Islet of Langerhans (tissue), 1 donor: ENCODE data around the gene FANCI.

Experiments
- FAIRE-seq: peaks from one replicate; lab custom pipeline; 2011; peaks lifted over from hg19 to GRCh38; lab: Jason Lieb, UNC

Gene FANCI

GRCh38 chr15:89307046-89307587, 63.3 kb downstream of the FANCI start:
- no peak for FAIRE-seq

- FAIRE-seq, result no peak
Measured at GRCh38 chr15:89307791-89308190, 64.0 kb downstream of the FANCI start.

GRCh38 chr15:89308236-89308635, 64.5 kb downstream of the FANCI start:
- FAIRE-seq, result no peak

- FAIRE-seq, result no peak
Measured at GRCh38 chr15:89309993-89310392, 66.2 kb downstream of the FANCI start.

- no peak for FAIRE-seq
Measured at GRCh38 chr15:89315375-89315929, 71.7 kb downstream of the FANCI start.

- no peak for FAIRE-seq
Measured at GRCh38 chr15:89316504-89316903, 72.7 kb downstream of the FANCI start.

GRCh38 chr15:89317186-89317720, 73.5 kb downstream of the FANCI start:
- no peak for FAIRE-seq

GRCh38 chr15:89319678-89320077, 75.9 kb downstream of the FANCI start:
- no peak for FAIRE-seq

- no peak for FAIRE-seq
Measured at GRCh38 chr15:89320200-89320599, 76.4 kb downstream of the FANCI start.

- FAIRE-seq, result no peak
Measured at GRCh38 chr15:89321521-89322410, 78.0 kb downstream of the FANCI start.

GRCh38 chr15:89322822-89323221, 79.0 kb downstream of the FANCI start:
- no peak for FAIRE-seq

GRCh38 chr15:89323825-89324224, 80.0 kb downstream of the FANCI start:
- no peak for FAIRE-seq

GRCh38 chr15:89325039-89325803, 81.4 kb downstream of the FANCI start:
- no peak for FAIRE-seq

GRCh38 chr15:89326316-89326715, 82.5 kb downstream of the FANCI start:
- FAIRE-seq, result no peak

GRCh38 chr15:89327113-89327512, 83.3 kb downstream of the FANCI start:
- FAIRE-seq, result no peak

- no peak for FAIRE-seq
Measured at GRCh38 chr15:89328398-89329254, 84.8 kb downstream of the FANCI start.

GRCh38 chr15:89329329-89330084, 85.7 kb downstream of the FANCI start:
- no peak for FAIRE-seq

- FAIRE-seq, result no peak
Measured at GRCh38 chr15:89330119-89330518, 86.3 kb downstream of the FANCI start.

GRCh38 chr15:89330881-89331595, 87.3 kb downstream of the FANCI start:
- FAIRE-seq, result no peak

GRCh38 chr15:89332446-89332845, 88.7 kb downstream of the FANCI start:
- FAIRE-seq, result no peak
